ENCODE results near the gene OBP2A. TPM values are rescaled to one million over a fixed set of nuclear protein-coding genes. Genes with fewer than 3 reads are reported as not detected.

Gene OBP2A
- total RNA-seq, 1 donor from 2014 or later, result not detected

DNA sequence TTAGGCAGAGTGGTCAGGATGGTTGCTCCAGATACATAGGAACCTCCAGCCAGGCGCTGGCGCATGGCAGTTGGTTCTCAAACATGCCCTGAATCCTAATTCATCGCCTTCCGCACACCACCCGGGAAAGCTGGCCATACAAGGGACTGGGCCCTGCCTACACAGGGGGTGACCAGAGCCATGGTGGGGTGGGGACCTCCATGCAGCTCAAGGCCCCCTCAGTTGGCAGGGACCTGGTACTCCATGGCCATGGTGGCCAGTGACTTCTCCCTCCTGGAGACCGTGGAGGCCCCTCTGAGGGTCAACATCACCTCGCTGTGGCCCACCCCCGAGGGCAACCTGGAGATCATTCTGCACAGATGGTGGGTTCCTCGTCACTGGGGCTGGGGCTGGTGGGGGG is 42.4 kb downstream of the OBP2A start:
- DNase-seq (ENCODE audit: low read depth), result no peak
- H3K4me3 ChIP-seq (ENCODE audit: low read depth, low read length), result no peak overlapping the region
- TF ChIP-seq, protein P1, sequence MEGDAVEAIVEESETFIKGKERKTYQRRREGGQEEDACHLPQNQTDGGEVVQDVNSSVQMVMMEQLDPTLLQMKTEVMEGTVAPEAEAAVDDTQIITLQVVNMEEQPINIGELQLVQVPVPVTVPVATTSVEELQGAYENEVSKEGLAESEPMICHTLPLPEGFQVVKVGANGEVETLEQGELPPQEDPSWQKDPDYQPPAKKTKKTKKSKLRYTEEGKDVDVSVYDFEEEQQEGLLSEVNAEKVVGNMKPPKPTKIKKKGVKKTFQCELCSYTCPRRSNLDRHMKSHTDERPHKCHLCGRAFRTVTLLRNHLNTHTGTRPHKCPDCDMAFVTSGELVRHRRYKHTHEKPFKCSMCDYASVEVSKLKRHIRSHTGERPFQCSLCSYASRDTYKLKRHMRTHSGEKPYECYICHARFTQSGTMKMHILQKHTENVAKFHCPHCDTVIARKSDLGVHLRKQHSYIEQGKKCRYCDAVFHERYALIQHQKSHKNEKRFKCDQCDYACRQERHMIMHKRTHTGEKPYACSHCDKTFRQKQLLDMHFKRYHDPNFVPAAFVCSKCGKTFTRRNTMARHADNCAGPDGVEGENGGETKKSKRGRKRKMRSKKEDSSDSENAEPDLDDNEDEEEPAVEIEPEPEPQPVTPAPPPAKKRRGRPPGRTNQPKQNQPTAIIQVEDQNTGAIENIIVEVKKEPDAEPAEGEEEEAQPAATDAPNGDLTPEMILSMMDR (conservative IDR thresholded peaks at IDR 0.05; ENCODE audit: low read depth, low read length), result no peak

DNA sequence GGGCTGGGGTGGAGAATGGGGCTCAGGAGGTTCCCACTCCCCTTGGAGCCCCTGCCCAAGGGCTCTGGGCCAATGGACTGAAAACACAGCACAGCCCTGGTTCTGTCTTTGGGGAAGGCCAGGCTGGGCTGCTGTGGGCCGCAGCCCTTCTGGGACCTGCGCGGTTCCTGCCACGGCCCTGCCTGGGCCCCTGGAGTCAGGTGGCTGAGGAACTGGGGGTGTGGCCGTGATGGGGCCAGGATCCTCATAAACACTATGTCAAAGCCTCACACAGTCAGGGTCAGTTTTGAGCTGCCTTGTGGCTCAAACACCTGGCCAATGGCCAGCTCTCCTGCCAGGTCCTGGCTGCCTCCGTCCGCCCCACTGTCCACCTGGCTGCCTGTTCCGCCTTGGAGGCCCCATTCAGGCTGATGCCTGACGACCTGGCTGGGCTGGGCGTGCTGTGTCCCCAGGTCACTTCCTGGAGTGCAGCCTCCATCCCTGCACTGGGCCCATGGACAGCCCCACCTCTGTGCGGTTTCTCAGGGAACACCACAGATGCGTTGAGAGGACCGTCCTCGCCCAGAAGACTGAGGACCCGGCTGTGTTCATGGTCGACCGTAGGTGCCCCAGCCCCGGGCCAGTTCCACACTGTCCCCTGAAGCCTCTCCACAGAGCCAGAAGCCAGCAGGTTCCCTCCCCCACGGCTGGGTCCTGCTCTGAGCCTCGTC is 43.1 kb downstream of the OBP2A start:
- TF ChIP-seq, protein P1 (conservative IDR thresholded peaks at IDR 0.05; ENCODE audit: low read depth, low read length), result no peak
- DNase-seq (ENCODE audit: low read depth), result no peak
- no peak overlapping the region for H3K4me3 ChIP-seq (ENCODE audit: low read depth, low read length)

DNA sequence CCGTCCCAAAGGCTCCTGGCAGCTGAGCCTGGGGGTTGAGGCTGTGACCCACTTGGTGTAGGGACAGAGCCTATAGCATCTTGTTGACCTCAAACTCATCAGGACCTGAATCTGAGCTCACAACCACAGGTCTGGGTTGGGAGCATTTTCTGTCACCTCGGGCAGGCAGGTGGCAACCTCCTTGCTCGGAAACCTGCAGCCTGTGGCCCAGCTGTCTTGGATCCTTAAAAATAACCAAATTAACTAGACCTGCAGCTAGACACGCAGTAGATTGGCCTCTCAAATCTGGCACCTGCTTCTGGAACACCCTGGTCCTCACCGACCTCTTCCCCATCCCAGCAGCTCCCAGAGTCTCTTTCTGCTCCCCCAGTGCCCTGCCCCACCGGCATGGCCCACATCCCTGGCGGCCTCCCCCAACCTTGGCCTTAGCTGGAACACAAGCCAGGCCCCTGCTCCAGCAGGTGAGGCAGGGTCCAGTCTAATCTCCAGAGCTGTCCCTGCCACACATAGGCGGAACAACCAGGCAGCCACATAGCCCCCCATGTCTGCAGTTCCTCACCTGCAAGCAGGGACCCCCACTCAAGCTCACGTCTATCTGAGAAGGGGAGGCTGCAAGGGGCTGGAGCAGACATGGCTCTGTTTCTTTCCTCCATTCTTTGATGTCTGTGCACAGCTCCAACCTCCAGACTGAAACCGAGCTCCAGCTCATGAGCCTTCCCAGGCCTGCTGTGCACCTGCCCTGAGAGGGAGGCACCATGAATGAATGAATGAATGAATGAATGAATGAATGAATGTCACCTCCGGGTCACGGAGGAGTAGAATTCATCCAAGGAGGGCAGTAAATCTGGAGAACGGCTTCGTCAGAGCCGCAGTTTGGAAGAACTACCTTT is 43.9 kb downstream of the OBP2A start:
- no peak for DNase-seq (ENCODE audit: low read depth)
- TF ChIP-seq, protein P1 (conservative IDR thresholded peaks at IDR 0.05; ENCODE audit: low read depth, low read length), result no peak
- no peak overlapping the region for H3K4me3 ChIP-seq (ENCODE audit: low read depth, low read length)

DNA sequence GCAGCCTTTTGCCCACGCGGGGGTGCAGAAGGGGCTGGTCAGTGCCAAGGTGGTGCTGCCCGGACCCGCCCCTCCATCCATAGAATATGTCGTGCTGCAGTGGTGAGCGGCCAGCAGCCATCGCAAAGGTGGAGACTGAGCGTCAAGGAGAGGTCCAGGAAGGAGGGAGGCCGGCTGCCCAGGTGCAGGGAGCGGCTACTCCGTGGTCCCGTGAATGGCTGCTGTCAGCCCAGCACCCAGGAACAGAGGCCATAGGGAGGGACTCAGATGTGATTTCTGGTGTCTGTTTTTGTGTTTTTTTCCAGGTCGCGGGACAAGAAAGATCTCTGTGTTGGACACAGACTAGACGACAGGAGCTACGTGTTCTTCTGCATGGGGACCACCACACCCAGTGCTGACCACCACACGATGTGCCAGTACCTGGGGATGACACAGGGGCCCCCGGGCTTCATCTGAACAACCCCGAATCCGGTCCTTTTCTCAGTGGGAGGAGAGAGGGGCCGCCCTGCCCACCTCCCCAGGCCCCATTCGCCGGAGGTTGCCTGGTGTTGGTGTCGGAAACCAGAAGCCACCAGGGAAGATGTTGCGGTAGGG is 44.7 kb downstream of the OBP2A start:
- DNase-seq (ENCODE audit: low read depth), result no peak
- no peak overlapping the region for H3K4me3 ChIP-seq (ENCODE audit: low read depth, low read length)
- TF ChIP-seq, protein P1 (conservative IDR thresholded peaks at IDR 0.05; ENCODE audit: low read depth, low read length), result no peak

DNA sequence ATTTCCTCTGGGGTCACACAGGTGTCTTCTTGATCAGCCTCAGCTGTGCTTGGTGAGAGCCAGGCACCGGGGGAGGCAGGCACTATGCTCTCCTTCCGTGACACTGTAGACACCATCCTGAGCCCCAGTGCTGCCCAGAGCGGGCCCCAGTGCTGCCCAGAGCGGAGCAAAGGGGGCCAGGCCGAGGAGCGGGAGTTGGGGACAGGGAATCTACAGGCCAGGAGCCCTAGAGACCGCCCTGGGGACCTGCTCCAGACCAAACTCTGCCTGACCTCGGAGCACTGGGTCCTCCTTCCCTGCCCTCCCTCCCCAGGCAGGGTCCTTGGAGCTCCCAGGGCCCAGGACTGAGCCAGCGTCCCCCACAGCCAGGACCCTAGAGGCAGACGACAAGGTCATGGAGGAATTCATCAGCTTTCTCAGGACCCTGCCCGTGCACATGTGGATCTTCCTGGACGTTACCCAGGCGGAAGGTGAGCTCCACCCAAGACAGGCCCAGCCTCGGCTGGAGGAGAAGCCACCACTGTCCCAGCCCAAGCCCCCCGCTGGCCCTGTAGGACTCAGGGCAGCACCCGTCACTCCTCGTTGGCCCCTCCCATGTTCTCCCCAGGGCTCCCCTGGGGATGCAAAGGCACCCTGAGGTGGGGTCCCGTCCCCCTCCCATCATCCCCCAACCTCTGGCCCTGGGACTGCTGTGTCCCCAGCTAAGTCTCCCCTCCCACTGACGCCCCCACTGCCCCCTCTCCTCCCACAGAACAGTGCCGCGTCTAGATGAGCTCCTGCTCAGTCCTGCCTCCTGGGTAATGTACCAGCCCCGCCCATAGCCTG is 45.8 kb downstream of the OBP2A start:
- H3K4me3 ChIP-seq (ENCODE audit: low read depth, low read length), result no peak overlapping the region
- DNase-seq (ENCODE audit: low read depth), result no peak
- TF ChIP-seq, protein P1 (conservative IDR thresholded peaks at IDR 0.05; ENCODE audit: low read depth, low read length), result no peak

DNA sequence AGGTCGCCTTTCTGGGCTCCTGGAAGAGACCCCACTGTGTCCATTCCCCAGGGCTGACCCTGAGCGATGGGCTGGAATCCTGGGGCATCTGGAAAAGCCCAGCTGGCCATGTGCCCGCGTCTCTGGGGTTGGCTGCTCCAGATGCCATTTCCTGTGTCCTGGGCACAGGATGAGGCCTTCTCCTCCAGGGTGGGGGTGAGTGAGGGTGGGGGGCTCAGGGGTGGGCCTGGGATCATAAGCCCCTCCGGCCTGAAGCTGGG is 46.3 kb downstream of the OBP2A start:
- no peak for DNase-seq (ENCODE audit: low read depth)
- TF ChIP-seq, protein P1 (conservative IDR thresholded peaks at IDR 0.05; ENCODE audit: low read depth, low read length), result no peak
- H3K4me3 ChIP-seq (ENCODE audit: low read depth, low read length), result no peak overlapping the region
